ENCODE data around the gene SRSF7. TPM values are rescaled to one million over a fixed set of nuclear protein-coding genes. Genes with fewer than 3 reads are reported as not detected.
"Not testable (repeated sequence)": the region's sequence is repeated elsewhere in the genome, so short reads cannot be mapped to it uniquely, and the experiment has no call there.

Gene SRSF7
- total RNA-seq, 1 donor from 2014 or later, result 417 TPM

DNA sequence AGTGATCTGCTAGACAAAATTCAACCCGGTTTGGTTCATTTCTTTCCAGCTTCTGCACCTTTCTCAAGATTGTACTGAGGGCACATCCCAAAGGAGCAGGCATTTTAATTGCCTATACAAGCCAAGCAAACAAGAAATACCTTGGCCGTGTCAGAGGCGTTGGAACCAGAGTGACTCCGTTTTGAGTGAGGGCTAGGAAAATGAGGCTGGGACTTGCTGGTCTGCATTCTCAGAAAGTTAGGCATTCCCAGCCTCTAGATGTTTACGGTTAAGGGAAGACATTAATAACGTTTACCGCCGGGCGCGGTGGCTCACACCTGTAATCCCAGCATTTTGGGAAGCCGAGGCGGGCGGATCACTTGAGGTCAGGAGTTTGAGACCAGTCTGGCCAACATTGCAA lies 25.4 kb upstream of the SRSF7 start:
- Mint-ChIP-seq H3K9me3 (no peaks in the 10 kb centered on the region), H3K4me1 (ENCODE audit: low read depth) (peaks cover 16% of the 10 kb centered on the region), H3K4me3 (peak overlapping the region; percentile 61), H3K27me3 (ENCODE audit: insufficient read depth) (peaks cover 16% of the 10 kb centered on the region), H3K36me3 (ENCODE audit: low read depth) (peaks cover 16% of the 10 kb centered on the region), H3K27ac (no peak overlapping the region)
- intact Hi-C loops (cut with micrococcal nuclease), result loop anchor here (5.0 kb wide), 1 partner anchor 451 kb away; no protein-coding TSS in a partner anchor
- DNase-seq (ENCODE audit: low spot score), result no peak

DNA sequence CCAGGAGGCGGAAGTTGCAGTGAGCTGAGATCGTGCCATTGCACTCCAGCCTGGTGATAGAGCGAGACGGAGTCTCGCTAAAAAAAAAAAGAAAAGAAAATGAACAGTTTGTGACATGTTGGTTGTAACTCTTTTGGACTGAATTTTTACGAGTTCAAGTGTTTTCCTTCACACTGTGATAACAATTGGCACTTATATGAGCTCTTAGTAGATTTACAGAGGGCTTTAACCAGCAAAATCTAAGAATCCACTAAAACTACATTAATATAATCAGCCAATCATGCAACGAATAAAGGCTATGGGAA lies 24.7 kb upstream of the SRSF7 start:
- intact Hi-C loops (cut with micrococcal nuclease), result loop anchor here (5.0 kb wide), 1 partner anchor 451 kb away; no protein-coding TSS in a partner anchor
- Mint-ChIP-seq H3K9me3 (no peaks in the 10 kb centered on the region), H3K4me1 (ENCODE audit: low read depth) (peaks cover 16% of the 10 kb centered on the region), H3K27ac (no peak overlapping the region), H3K4me3 (peak overlapping the region; percentile 53), H3K27me3 (ENCODE audit: insufficient read depth) (peaks cover 16% of the 10 kb centered on the region), H3K36me3 (ENCODE audit: low read depth) (peaks cover 9% of the 10 kb centered on the region)
- DNase-seq (ENCODE audit: low spot score), result no peak

GRCh38 chr2:38775097-38775920 lies 24.1 kb upstream of the SRSF7 start:
- intact Hi-C loops (cut with micrococcal nuclease), result loop anchor here (5.0 kb wide), 1 partner anchor 452 kb away; no protein-coding TSS in a partner anchor
- peaks cover 8% of the 10 kb centered on the region for H3K36me3 Mint-ChIP-seq (ENCODE audit: low read depth)
- no peaks in the 10 kb centered on the region for H3K9me3 Mint-ChIP-seq
- H3K4me1 Mint-ChIP-seq (ENCODE audit: low read depth), result peaks cover 16% of the 10 kb centered on the region
- no peak overlapping the region for H3K27ac Mint-ChIP-seq
- peaks cover 16% of the 10 kb centered on the region for H3K27me3 Mint-ChIP-seq (ENCODE audit: insufficient read depth)
- DNase-seq (ENCODE audit: low spot score), result no peak
- H3K4me3 Mint-ChIP-seq, result no peak overlapping the region

DNA sequence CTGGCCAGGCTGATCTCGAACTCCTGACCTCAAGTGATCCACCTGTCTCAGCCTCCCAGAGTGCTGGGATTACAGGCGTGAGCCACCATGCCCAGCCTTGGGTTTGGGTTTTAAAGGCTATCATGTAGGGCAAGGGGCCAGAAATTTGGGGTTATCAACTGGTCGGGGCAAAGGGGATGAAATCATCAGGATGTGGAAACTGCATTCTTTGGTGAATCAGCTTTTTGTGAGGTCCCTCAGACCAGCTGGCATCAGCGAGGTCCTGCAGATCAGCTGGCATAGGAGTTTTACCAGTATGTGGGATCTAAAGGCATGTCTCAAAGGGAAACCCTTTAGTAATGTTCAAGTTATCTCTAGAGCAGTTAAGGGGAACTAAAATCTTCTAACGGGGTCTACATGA lies 20.5 kb upstream of the SRSF7 start:
- Mint-ChIP-seq H3K9me3 (no peaks in the 10 kb centered on the region), H3K27me3 (ENCODE audit: insufficient read depth) (peaks cover 14% of the 10 kb centered on the region)
- intact Hi-C loops (cut with micrococcal nuclease), result no loop called here

GRCh38 chr2:38765551-38765950 lies 14.4 kb upstream of the SRSF7 start:
- Mint-ChIP-seq H3K9me3 (no peaks in the 10 kb centered on the region), H3K36me3 (ENCODE audit: low read depth) (no peaks in the 10 kb centered on the region), H3K4me3 (no peak overlapping the region), H3K4me1 (ENCODE audit: low read depth) (peaks cover 8% of the 10 kb centered on the region), H3K27ac (no peak overlapping the region), H3K27me3 (ENCODE audit: insufficient read depth) (peaks cover 2% of the 10 kb centered on the region)
- DNase-seq (ENCODE audit: low spot score), result no peak
- intact Hi-C loops (cut with micrococcal nuclease), result no loop called here

More for the DNA sequence above, 20.5 kb upstream of the SRSF7 start:
- Mint-ChIP-seq H3K4me1 (ENCODE audit: low read depth) (no peaks in the 10 kb centered on the region), H3K36me3 (ENCODE audit: low read depth) (no peaks in the 10 kb centered on the region), H3K4me3 (no peak overlapping the region), H3K27ac (no peak overlapping the region)
- DNase-seq (ENCODE audit: low spot score), result no peak

DNA sequence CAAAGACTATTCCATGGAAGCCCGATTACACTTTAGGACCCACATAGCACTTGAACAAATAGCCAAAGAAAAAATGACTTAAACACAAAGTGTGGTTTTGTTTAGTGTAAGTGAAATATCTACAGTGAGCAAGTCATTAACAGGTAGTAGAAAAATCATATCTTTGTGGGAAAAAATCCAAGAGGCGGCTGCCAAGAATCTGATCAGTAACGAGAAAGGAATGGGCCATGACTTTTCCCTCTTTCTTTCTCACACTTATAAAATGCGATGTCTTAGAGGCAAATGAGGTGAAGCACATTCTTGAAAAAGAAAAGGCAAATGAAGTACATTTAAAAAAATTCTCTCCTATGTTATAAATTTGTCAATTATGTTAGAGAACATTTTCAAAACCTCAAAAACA lies 14.0 kb upstream of the SRSF7 start:
- intact Hi-C loops (cut with micrococcal nuclease), result no loop called here
- DNase-seq (ENCODE audit: low spot score), result no peak
- peaks cover 8% of the 10 kb centered on the region for H3K4me1 Mint-ChIP-seq (ENCODE audit: low read depth)
- peaks cover 2% of the 10 kb centered on the region for H3K27me3 Mint-ChIP-seq (ENCODE audit: insufficient read depth)
- H3K9me3 Mint-ChIP-seq, result no peaks in the 10 kb centered on the region
- H3K27ac Mint-ChIP-seq, result no peak overlapping the region
- no peak overlapping the region for H3K4me3 Mint-ChIP-seq
- no peaks in the 10 kb centered on the region for H3K36me3 Mint-ChIP-seq (ENCODE audit: low read depth)

DNA sequence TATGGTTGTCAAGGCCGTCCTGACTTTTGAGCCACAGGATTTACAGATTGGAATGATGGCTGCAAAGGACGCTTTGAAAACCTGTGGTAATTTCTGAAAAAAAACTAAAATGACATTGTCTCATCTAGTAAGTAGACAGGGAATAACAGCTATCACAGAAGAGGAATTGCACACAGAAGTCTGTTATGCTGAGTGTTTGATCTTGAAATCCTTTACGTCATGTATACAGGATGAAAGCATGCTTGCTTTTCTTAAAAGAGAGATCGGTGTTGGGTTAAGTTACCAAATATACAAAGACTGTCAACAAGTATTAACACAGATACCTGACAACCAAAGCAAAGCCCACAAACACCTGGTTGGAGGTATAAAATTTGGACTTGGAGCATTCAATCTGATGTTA lies 12.6 kb upstream of the SRSF7 start:
- intact Hi-C loops (cut with micrococcal nuclease), result loop anchor here (1.0 kb wide), 1 partner anchor 15 kb away; the partner anchor contains the start of gene GEMIN6
- Mint-ChIP-seq H3K9me3 (no peaks in the 10 kb centered on the region), H3K27ac (no peak overlapping the region), H3K27me3 (ENCODE audit: insufficient read depth) (peaks cover 2% of the 10 kb centered on the region), H3K4me3 (no peak overlapping the region), H3K36me3 (ENCODE audit: low read depth) (no peaks in the 10 kb centered on the region), H3K4me1 (ENCODE audit: low read depth) (peaks cover 8% of the 10 kb centered on the region)
- DNase-seq (ENCODE audit: low spot score), result no peak

DNA sequence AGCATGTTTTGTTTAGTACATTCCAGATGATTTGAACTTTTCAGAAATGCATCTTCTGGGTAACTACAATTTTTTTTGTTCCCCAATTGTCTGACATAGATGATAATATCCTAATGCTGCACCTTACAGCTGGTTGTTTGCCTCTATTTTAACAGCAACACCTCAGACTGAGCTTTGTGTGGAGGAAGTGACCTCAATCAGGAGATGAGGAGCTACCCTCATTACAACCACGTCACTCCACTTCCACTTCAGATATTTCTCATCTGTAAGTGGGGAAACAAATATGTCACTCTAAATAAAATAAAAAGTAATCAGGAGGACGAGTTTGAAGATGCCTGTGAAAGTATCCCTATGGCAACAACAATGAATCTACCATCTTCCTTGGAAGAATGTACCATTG lies 12.1 kb upstream of the SRSF7 start:
- peaks cover 2% of the 10 kb centered on the region for H3K27me3 Mint-ChIP-seq (ENCODE audit: insufficient read depth)
- H3K4me3 Mint-ChIP-seq, result no peak overlapping the region
- H3K36me3 Mint-ChIP-seq (ENCODE audit: low read depth), result no peaks in the 10 kb centered on the region
- H3K27ac Mint-ChIP-seq, result no peak overlapping the region
- intact Hi-C loops (cut with micrococcal nuclease), result loop anchor here (1.0 kb wide), 1 partner anchor 15 kb away; the partner anchor contains the start of gene GEMIN6
- no peak for DNase-seq (ENCODE audit: low spot score)
- H3K9me3 Mint-ChIP-seq, result no peaks in the 10 kb centered on the region
- peaks cover 8% of the 10 kb centered on the region for H3K4me1 Mint-ChIP-seq (ENCODE audit: low read depth)

DNA sequence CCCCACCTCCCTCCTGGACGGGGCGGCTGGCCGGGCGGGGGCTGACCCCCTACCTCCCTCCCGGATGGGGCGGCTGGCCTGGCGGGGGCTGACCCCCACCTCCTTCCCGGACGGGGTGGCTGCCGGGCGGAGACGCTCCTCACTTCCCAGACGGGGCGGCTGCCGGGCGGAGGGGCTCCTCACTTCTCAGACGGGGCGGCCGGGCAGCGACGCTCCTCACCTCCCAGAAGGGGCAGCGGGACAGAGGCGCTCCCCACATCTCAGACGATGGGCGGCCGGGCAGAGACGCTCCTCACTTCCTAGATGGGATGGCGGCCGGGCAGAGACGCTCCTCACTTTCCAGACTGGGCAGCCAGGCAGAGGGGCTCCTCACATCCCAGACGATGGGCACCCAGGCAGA lies 4.7 kb upstream of the SRSF7 start:
- H3K4me1 Mint-ChIP-seq (ENCODE audit: low read depth), result peaks cover 15% of the 10 kb centered on the region
- intact Hi-C loops (cut with micrococcal nuclease), result not testable (repeated sequence)

GRCh38 chr2:38754506-38754905 lies 3.3 kb upstream of the SRSF7 start:
- Mint-ChIP-seq H3K27ac (no peak overlapping the region), H3K27me3 (ENCODE audit: insufficient read depth) (no peaks in the 10 kb centered on the region), H3K9me3 (no peaks in the 10 kb centered on the region), H3K36me3 (ENCODE audit: low read depth) (peaks cover 13% of the 10 kb centered on the region), H3K4me1 (ENCODE audit: low read depth) (peaks cover 20% of the 10 kb centered on the region), H3K4me3 (peak overlapping the region; percentile 57)
- no peak for DNase-seq (ENCODE audit: low spot score)
- intact Hi-C loops (cut with micrococcal nuclease), result loop anchor here (5.0 kb wide), 1 partner anchor 123 kb away; the partner anchor contains the start of genes DHX57 and MORN2

More for the DNA sequence above, 4.7 kb upstream of the SRSF7 start:
- not testable (repeated sequence) for H3K36me3 Mint-ChIP-seq (ENCODE audit: low read depth); H3K9me3 Mint-ChIP-seq; H3K27ac Mint-ChIP-seq; DNase-seq (ENCODE audit: low spot score); H3K27me3 Mint-ChIP-seq (ENCODE audit: insufficient read depth); H3K4me3 Mint-ChIP-seq

- Mint-ChIP-seq H3K36me3 (ENCODE audit: low read depth) (peaks cover 17% of the 10 kb centered on the region), H3K27ac (peak overlapping the region; percentile 70), H3K27me3 (ENCODE audit: insufficient read depth) (no peaks in the 10 kb centered on the region), H3K4me3 (peak overlapping the region; percentile 71), H3K4me1 (ENCODE audit: low read depth) (peaks cover 24% of the 10 kb centered on the region), H3K9me3 (no peaks in the 10 kb centered on the region)
- no peak for DNase-seq (ENCODE audit: low spot score)
- intact Hi-C loops (cut with micrococcal nuclease), result loop anchor here (5.0 kb wide), 1 partner anchor 123 kb away; the partner anchor contains the start of genes DHX57 and MORN2
Measured at GRCh38 chr2:38754049-38754448, 2.9 kb upstream of the SRSF7 start.

- Mint-ChIP-seq H3K27ac (peak overlapping the region; percentile 100), H3K4me1 (ENCODE audit: low read depth) (peaks cover 47% of the 10 kb centered on the region), H3K4me3 (peak overlapping the region; percentile 98), H3K9me3 (no peaks in the 10 kb centered on the region), H3K36me3 (ENCODE audit: low read depth) (peaks cover 38% of the 10 kb centered on the region), H3K27me3 (ENCODE audit: insufficient read depth) (no peaks in the 10 kb centered on the region)
- DNase-seq (ENCODE audit: low spot score), result no peak
- intact Hi-C loops (cut with micrococcal nuclease), result loop anchor here (1.0 to 5.0 kb wide), 10 partner anchors 26 to 1521 kb away; partner anchors contain the start of genes ATL2, CEBPZ, DHX57 and GEMIN6
Measured at GRCh38 chr2:38751596-38752410, 642 bp upstream of the SRSF7 start.
